H9 (cell line): ENCODE data around the gene MGAT4B. TPM values are rescaled to one million over a fixed set of nuclear protein-coding genes. Genes with fewer than 3 reads are reported as not detected.

ENCODE experiments used
- DNase-seq: peaks from one replicate; pipeline ENCODE4 v3.0.0-alpha.2; 2017
- H2AFZ ChIP-seq: one replicate; pipeline ENCODE4 v1.6.1; 2013; ENCODE audit warnings: mild to moderate bottlenecking, low read length, control low read depth, moderate library complexity
- H2AK5ac ChIP-seq: 2 replicates; pipeline ENCODE4 v1.6.1; 2013; ENCODE audit warnings: low read length, control low read depth, mixed read lengths; ENCODE audit not compliant: insufficient read length
- H2BK120ac ChIP-seq: one replicate; pipeline ENCODE4 v1.6.1; 2013; ENCODE audit warnings: low read depth, mild to moderate bottlenecking, low read length, control low read depth, inconsistent platforms; ENCODE audit not compliant: poor library complexity, severe bottlenecking
- H2BK12ac ChIP-seq: 2 replicates; pipeline ENCODE4 v1.6.1; 2013; ENCODE audit warnings: low read length, control low read depth, mixed read lengths, low read depth; ENCODE audit not compliant: insufficient read length
- H2BK15ac ChIP-seq: 2 replicates; pipeline ENCODE4 v1.6.1; 2013; ENCODE audit warnings: low read depth, low read length, control low read depth
- H2BK20ac ChIP-seq: one replicate; pipeline ENCODE4 v1.6.1; 2013; ENCODE audit warnings: low read depth, mild to moderate bottlenecking, low read length, control low read depth, inconsistent platforms; ENCODE audit not compliant: poor library complexity, severe bottlenecking
- H2BK5ac ChIP-seq: 2 replicates; pipeline ENCODE4 v1.6.1; 2013; ENCODE audit warnings: low read length, control low read depth, mixed read lengths; ENCODE audit not compliant: insufficient read length
- H3K14ac ChIP-seq: 2 replicates; pipeline ENCODE4 v1.6.1; 2013; ENCODE audit warnings: low read length, control low read depth; ENCODE audit not compliant: insufficient read depth
- H3K18ac ChIP-seq: 2 replicates; pipeline ENCODE4 v1.6.1; 2013; ENCODE audit warnings: low read depth, mild to moderate bottlenecking, mixed read lengths, low read length, control low read depth; ENCODE audit not compliant: insufficient read length
- H3K23ac ChIP-seq: 2 replicates; pipeline ENCODE4 v1.6.1; 2013; ENCODE audit warnings: low read length, control low read depth, mixed read lengths, low read depth; ENCODE audit not compliant: insufficient read length
- H3K23me2 ChIP-seq: 2 replicates; pipeline ENCODE4 v1.6.1; 2013; ENCODE audit warnings: low read depth, mild to moderate bottlenecking, mixed read lengths, low read length, control low read depth; ENCODE audit not compliant: insufficient read length, poor library complexity, severe bottlenecking
- H3K27ac ChIP-seq: 2 replicates; pipeline ENCODE4 v1.5.1; 2013; ENCODE audit warnings: low read length, control low read depth, mixed read lengths, low read depth; ENCODE audit not compliant: insufficient read length
- H3K27me3 ChIP-seq: 2 replicates; pipeline ENCODE4 v1.6.1; 2013; ENCODE audit warnings: low read length, control low read depth, inconsistent platforms; ENCODE audit not compliant: insufficient read depth
- H3K4ac ChIP-seq: 2 replicates; pipeline ENCODE4 v1.6.1; 2013; ENCODE audit warnings: low read depth, mild to moderate bottlenecking, control low read depth, inconsistent platforms, low read length, moderate library complexity
- H3K4me1 ChIP-seq: 2 replicates; pipeline ENCODE4 v1.6.1; 2013; ENCODE audit warnings: low read length, control low read depth, inconsistent platforms; ENCODE audit not compliant: insufficient read depth
- H3K4me2 ChIP-seq: 2 replicates; pipeline ENCODE4 v1.6.1; 2013; ENCODE audit warnings: low read length, control low read depth, mixed read lengths; ENCODE audit not compliant: insufficient read length, insufficient read depth
- H3K56ac ChIP-seq: 2 replicates; pipeline ENCODE4 v1.6.1; 2013; ENCODE audit warnings: low read depth, mild to moderate bottlenecking, mixed read lengths, low read length, control low read depth; ENCODE audit not compliant: insufficient read length
- H3K79me1 ChIP-seq: 2 replicates; pipeline ENCODE4 v1.6.1; 2013; ENCODE audit warnings: low read depth, mild to moderate bottlenecking, moderate library complexity, low read length, control low read depth, inconsistent platforms; ENCODE audit not compliant: insufficient read depth, poor library complexity, severe bottlenecking
- H3K79me2 ChIP-seq: 2 replicates; pipeline ENCODE4 v1.6.1; 2013; ENCODE audit warnings: low read length, control low read depth, inconsistent platforms; ENCODE audit not compliant: insufficient read depth
- H3K9ac ChIP-seq: 2 replicates; pipeline ENCODE4 v1.6.1; 2013; ENCODE audit warnings: low read length, control low read depth, mixed read lengths; ENCODE audit not compliant: insufficient read length; ENCODE audit errors: extremely low read depth
- H3K9me3 ChIP-seq: one replicate; pipeline ENCODE4 v1.6.1; 2013; ENCODE audit warnings: low read depth, low read length, inconsistent platforms; ENCODE audit not compliant: control insufficient read depth
- H3T11ph ChIP-seq: one replicate; pipeline ENCODE4 v1.6.1; 2013; ENCODE audit warnings: mild to moderate bottlenecking, low read length, control low read depth, inconsistent platforms
- H4K20me1 ChIP-seq: one replicate; pipeline ENCODE4 v1.6.1; 2013; ENCODE audit not compliant: control insufficient read depth, insufficient read length, insufficient read depth
- H4K5ac ChIP-seq: 2 replicates; pipeline ENCODE4 v1.6.1; 2013; ENCODE audit warnings: low read depth, mild to moderate bottlenecking, mixed read lengths, low read length, control low read depth; ENCODE audit not compliant: insufficient read length
- H4K8ac ChIP-seq: replicated peaks from 2 replicates; pipeline ENCODE4 v1.6.1; 2013; ENCODE audit warnings: low read length, control low read depth, mixed read lengths, low read depth; ENCODE audit not compliant: insufficient read length
- H4K91ac ChIP-seq: 2 replicates; pipeline ENCODE4 v1.6.1; 2013; ENCODE audit warnings: low read depth, mild to moderate bottlenecking, moderate library complexity, mixed read lengths, low read length, control low read depth; ENCODE audit not compliant: insufficient read length
- H3K27ac Mint-ChIP-seq, 3 experiments: 2 replicates in 2 of 3; 3 replicates in 1 of 3; pipeline ENCODE4 v1.8.0; 2020 to 2021; ENCODE audit warnings: mixed read lengths in 3 of 3, mild to moderate bottlenecking in 1 of 3, moderate library complexity in 1 of 3
- H3K27me3 Mint-ChIP-seq: 2 replicates; pipeline ENCODE4 v1.8.0; 2021; ENCODE audit warnings: low read depth, mild to moderate bottlenecking, moderate library complexity, mixed read lengths
- H3K36me3 Mint-ChIP-seq, 3 experiments: 2 replicates in 2 of 3; 3 replicates in 1 of 3; pipeline ENCODE4 v1.8.0; 2020 to 2021; ENCODE audit warnings: low read depth in 3 of 3, mixed read lengths in 3 of 3; ENCODE audit not compliant: insufficient read depth in 1 of 3
- H3K4me1 Mint-ChIP-seq, 2 experiments: 2 replicates each; pipeline ENCODE4 v1.8.0; 2020; ENCODE audit warnings: mixed read lengths in 2 of 2
- H3K4me3 Mint-ChIP-seq, 2 experiments: 2 replicates in 1 of 2; 3 replicates in 1 of 2; pipeline ENCODE4 v1.8.0; 2020 to 2021; ENCODE audit warnings: mild to moderate bottlenecking in 2 of 2, mixed read lengths in 2 of 2, moderate library complexity in 1 of 2
- H3K9me3 Mint-ChIP-seq, 2 experiments: 2 replicates in 1 of 2; 3 replicates in 1 of 2; pipeline ENCODE4 v1.8.0; 2020; ENCODE audit warnings: mild to moderate bottlenecking in 2 of 2, mixed read lengths in 2 of 2, moderate library complexity in 1 of 2
- CTCF ChIP-seq: fragments of 200-600 bp; sonication (generic); conservative IDR thresholded peaks from 3 replicates; pipeline ENCODE4 v1.8.0; 2021; ENCODE audit warnings: antibody characterized with exemption, mild to moderate bottlenecking
- WGBS: extraction: QIAGEN DNeasy Blood & Tissue Kit; methylation state at CpG from one replicate; pipeline ENCODE4 v1.1.7; 2013; ENCODE audit warnings: missing lambda C conversion rate, low lambda C conversion rate, mixed read lengths; ENCODE audit not compliant: insufficient read length; ENCODE audit errors: extremely low coverage; 5-methylcytosine and 5-hydroxymethylcytosine counted together
- total RNA-seq: library from RNA; stranded (reverse); gene quantifications from 2 replicates; pipeline ENCODE4 v1.2.1, GENCODE V29; 2021

MGAT4B gene
- total RNA-seq, 1 experiment from 2014 or later = 147 TPM

DNA sequence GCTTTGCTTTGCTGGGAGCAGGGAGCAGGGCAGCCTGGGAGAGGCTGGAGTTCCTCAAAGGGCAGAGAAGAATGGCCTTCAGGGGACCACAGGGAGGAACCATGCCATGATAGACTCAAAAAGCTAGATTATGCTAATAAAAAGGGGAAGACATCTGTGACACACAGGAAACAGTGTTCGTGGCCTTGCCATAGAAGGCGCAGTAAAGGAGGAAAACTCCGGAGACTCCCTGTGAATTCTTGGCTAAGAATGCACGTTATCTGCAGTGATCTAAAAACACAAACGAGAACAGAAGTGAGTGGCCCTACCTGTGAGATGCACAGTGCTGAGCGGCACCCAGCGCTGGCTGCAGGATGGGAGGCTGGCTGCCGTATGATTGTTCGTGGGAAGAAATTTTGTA lies 28.8 kb downstream of the MGAT4B start:
- H3K4me3 Mint-ChIP-seq = no peak overlapping the region
- peaks cover 34 to 62% (median 47%) of the 10 kb centered on the region in 3 experiments for H3K36me3 Mint-ChIP-seq

More for the DNA sequence above, 28.8 kb downstream of the MGAT4B start:
- Histone ChIP-seq H3K9me3 (no peaks in the 10 kb centered on the region), H2BK12ac (no peak overlapping the region), H2BK5ac (no peak overlapping the region), H2BK120ac (no peak overlapping the region), H3K4me2 (no peak overlapping the region), H3K4me1 (no peaks in the 10 kb centered on the region), H2BK15ac (no peak overlapping the region), H4K8ac (no peak overlapping the region), H2AK5ac (no peak overlapping the region), H4K5ac (no peak overlapping the region), H3K27me3 (no peaks in the 10 kb centered on the region), H3K79me1 (no peaks in the 10 kb centered on the region), H4K91ac (no peak overlapping the region), H3K14ac (no peak overlapping the region), H3K56ac (no peak overlapping the region), H3K18ac (no peak overlapping the region), H2AFZ (no peak overlapping the region), H2BK20ac (no peak overlapping the region), H3K27ac (no peak overlapping the region), H3K23ac (no peak overlapping the region), H3K79me2 (no peaks in the 10 kb centered on the region), H4K20me1 (no peaks in the 10 kb centered on the region), H3T11ph (no peak overlapping the region), H3K23me2 (no peaks in the 10 kb centered on the region), H3K4ac (no peak overlapping the region), H3K9ac (no peak overlapping the region)
- Mint-ChIP-seq H3K9me3 (no peaks in the 10 kb centered on the region), H3K4me1 (no peaks in the 10 kb centered on the region), H3K27me3 (peaks cover 2% of the 10 kb centered on the region; the same call in 1 of the 2 replicates), H3K27ac (no peak overlapping the region; a peak in 1 of 7 replicates)
- no CpG with 5 or more reads among the region's 9 CpGs for WGBS
- TF ChIP-seq CTCF = no peak
- DNase-seq = no peak
